Measurements from ENCODE around the gene FMNL3. TPM values are rescaled to one million over a fixed set of nuclear protein-coding genes. Genes with fewer than 3 reads are reported as not detected.

The FMNL3 gene
- total RNA-seq, 1 experiment from 2014 or later: 3.5 TPM

- Histone ChIP-seq H3K9ac (ENCODE audit: low read length) (no peak overlapping the region), H4K20me1 (ENCODE audit: insufficient read depth) (no peaks in the 10 kb centered on the region), H3K27me3 (ENCODE audit: insufficient read depth, low read length) (no peaks in the 10 kb centered on the region), H3K9me2 (ENCODE audit: insufficient read depth) (0 out of 2 replicates have a peak, but pooled peaks cover 2% of the 10 kb centered on the region), H3K4me3 (replicated peaks in 1 of 2; ENCODE audit: low read depth in 1 of 2, low read length in 2 of 2) (no peak overlapping the region), H3K36me3 (ENCODE audit: control insufficient read depth in 1 of 2, insufficient read depth in 2 of 2, low read length in 2 of 2) (no peaks in the 10 kb centered on the region), H2AFZ (ENCODE audit: low read depth, low read length, poor library complexity, severe bottlenecking) (no peak overlapping the region), H3K79me2 (ENCODE audit: insufficient read depth, low read length) (no peaks in the 10 kb centered on the region), H3K9me3 (ENCODE audit: control insufficient read depth in 1 of 2, insufficient read depth in 1 of 2, low read depth in 1 of 2, low read length in 2 of 2) (no peaks in the 10 kb centered on the region), H3K4me2 (ENCODE audit: low read length) (no peak overlapping the region), H3K27ac (ENCODE audit: low read depth, low read length) (no peak overlapping the region), H3K4me1 (ENCODE audit: control insufficient read depth in 1 of 2, insufficient read depth in 2 of 2, low read length in 2 of 2) (peaks cover 0 to 11% of the 10 kb centered on the region in 2 experiments; a peak in 2 of 4 replicates)
- intact Hi-C loops (cut with micrococcal nuclease): no loop called here
- no TSS peak for BruUV-seq (replicated peaks)
- POLR2A ChIA-PET: no interaction called here
- ATAC-seq: no peak
- CTCF ChIA-PET: no interaction called here
- TF ChIP-seq POLR2AphosphoS5 (IDR thresholded peaks at IDR 0.05; ENCODE audit: low read depth, low read length) (no peak), ELF1 (IDR thresholded peaks at IDR 0.05; ENCODE audit: borderline replicate concordance, low read depth) (no peak), RAD21 (IDR thresholded peaks at IDR 0.05; ENCODE audit: low read depth) (no peak), EZH2phosphoT487 (IDR thresholded peaks at IDR 0.05; ENCODE audit: borderline replicate concordance) (no peak), ZFX (IDR thresholded peaks at IDR 0.05) (no peak), ATF3 (IDR thresholded peaks at IDR 0.05) (no peak), YY1 (IDR thresholded peaks at IDR 0.05; ENCODE audit: extremely low read depth, insufficient replicate concordance, low read depth, low read length) (no peak), CBX3 (IDR thresholded peaks at IDR 0.05; ENCODE audit: low read depth) (no peak), JUND (IDR thresholded peaks at IDR 0.05) (no peak), POLR2A (IDR thresholded peaks at IDR 0.05; ENCODE audit: borderline replicate concordance, extremely low read depth, insufficient read depth, insufficient read length) (no peak), MAX (IDR thresholded peaks at IDR 0.05) (no peak)
- TF ChIP-seq, protein P1, sequence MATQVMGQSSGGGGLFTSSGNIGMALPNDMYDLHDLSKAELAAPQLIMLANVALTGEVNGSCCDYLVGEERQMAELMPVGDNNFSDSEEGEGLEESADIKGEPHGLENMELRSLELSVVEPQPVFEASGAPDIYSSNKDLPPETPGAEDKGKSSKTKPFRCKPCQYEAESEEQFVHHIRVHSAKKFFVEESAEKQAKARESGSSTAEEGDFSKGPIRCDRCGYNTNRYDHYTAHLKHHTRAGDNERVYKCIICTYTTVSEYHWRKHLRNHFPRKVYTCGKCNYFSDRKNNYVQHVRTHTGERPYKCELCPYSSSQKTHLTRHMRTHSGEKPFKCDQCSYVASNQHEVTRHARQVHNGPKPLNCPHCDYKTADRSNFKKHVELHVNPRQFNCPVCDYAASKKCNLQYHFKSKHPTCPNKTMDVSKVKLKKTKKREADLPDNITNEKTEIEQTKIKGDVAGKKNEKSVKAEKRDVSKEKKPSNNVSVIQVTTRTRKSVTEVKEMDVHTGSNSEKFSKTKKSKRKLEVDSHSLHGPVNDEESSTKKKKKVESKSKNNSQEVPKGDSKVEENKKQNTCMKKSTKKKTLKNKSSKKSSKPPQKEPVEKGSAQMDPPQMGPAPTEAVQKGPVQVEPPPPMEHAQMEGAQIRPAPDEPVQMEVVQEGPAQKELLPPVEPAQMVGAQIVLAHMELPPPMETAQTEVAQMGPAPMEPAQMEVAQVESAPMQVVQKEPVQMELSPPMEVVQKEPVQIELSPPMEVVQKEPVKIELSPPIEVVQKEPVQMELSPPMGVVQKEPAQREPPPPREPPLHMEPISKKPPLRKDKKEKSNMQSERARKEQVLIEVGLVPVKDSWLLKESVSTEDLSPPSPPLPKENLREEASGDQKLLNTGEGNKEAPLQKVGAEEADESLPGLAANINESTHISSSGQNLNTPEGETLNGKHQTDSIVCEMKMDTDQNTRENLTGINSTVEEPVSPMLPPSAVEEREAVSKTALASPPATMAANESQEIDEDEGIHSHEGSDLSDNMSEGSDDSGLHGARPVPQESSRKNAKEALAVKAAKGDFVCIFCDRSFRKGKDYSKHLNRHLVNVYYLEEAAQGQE (IDR thresholded peaks at IDR 0.05; ENCODE audit: low read depth): no peak
- TF ChIP-seq, protein P2, sequence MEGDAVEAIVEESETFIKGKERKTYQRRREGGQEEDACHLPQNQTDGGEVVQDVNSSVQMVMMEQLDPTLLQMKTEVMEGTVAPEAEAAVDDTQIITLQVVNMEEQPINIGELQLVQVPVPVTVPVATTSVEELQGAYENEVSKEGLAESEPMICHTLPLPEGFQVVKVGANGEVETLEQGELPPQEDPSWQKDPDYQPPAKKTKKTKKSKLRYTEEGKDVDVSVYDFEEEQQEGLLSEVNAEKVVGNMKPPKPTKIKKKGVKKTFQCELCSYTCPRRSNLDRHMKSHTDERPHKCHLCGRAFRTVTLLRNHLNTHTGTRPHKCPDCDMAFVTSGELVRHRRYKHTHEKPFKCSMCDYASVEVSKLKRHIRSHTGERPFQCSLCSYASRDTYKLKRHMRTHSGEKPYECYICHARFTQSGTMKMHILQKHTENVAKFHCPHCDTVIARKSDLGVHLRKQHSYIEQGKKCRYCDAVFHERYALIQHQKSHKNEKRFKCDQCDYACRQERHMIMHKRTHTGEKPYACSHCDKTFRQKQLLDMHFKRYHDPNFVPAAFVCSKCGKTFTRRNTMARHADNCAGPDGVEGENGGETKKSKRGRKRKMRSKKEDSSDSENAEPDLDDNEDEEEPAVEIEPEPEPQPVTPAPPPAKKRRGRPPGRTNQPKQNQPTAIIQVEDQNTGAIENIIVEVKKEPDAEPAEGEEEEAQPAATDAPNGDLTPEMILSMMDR (IDR thresholded peaks at IDR 0.05 in 2 of 3, conservative IDR thresholded peaks at IDR 0.05 in 1 of 3; ENCODE audit: borderline replicate concordance in 1 of 3, insufficient read depth in 1 of 3, low read depth in 2 of 3, low read length in 2 of 3): no peak
- DNase-seq (ENCODE audit: low read depth, low spot score): no peak
- RAD21 ChIA-PET (ENCODE audit: low non-redundant PET in 1 of 2, low total read pairs in 2 of 2, uncharacterized antibody in 2 of 2, unreplicated experiment in 2 of 2): no interaction called here
Measured at GRCh38 chr12:49661746-49662145, 45.5 kb downstream of the FMNL3 start.
